ENCODE data around the gene TMEM126B.
"Not testable (repeated sequence)": the region's sequence is repeated elsewhere in the genome, so short reads cannot be mapped to it uniquely, and the experiment has no call there.

DNA sequence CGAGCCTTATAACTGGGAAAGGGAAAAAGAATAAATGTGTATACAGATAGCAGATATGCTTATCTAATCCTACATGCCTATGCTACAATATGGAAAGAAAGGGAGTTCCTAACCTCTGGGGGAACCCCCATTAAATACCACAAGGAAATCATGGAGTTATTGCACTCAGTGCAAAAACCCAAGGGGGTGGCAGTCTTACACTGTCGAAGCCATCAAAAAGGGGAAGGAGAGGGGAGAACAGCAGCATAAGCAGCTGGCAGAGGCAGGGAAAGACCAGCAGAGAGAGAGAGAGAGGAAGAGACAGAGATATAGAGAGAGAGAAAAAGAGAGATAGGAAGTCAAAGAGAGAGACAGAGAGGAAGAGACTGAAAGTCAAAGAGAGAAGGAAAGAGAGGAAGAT, 16.8 kb upstream of the TMEM126B start:
- TF ChIP-seq POLR2A (IDR thresholded peaks at IDR 0.05); POLR2AphosphoS5 (IDR thresholded peaks at IDR 0.05; ENCODE audit: insufficient read depth in 1 of 2, low read depth in 1 of 2): not testable (repeated sequence)
- TF ChIP-seq, protein P1, sequence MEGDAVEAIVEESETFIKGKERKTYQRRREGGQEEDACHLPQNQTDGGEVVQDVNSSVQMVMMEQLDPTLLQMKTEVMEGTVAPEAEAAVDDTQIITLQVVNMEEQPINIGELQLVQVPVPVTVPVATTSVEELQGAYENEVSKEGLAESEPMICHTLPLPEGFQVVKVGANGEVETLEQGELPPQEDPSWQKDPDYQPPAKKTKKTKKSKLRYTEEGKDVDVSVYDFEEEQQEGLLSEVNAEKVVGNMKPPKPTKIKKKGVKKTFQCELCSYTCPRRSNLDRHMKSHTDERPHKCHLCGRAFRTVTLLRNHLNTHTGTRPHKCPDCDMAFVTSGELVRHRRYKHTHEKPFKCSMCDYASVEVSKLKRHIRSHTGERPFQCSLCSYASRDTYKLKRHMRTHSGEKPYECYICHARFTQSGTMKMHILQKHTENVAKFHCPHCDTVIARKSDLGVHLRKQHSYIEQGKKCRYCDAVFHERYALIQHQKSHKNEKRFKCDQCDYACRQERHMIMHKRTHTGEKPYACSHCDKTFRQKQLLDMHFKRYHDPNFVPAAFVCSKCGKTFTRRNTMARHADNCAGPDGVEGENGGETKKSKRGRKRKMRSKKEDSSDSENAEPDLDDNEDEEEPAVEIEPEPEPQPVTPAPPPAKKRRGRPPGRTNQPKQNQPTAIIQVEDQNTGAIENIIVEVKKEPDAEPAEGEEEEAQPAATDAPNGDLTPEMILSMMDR (IDR thresholded peaks at IDR 0.05), result not testable (repeated sequence)

Measured in vagina (tissue), 2 donors.